ENCODE results near the gene PLPPR3. TPM values are rescaled to one million over a fixed set of nuclear protein-coding genes. Genes with fewer than 3 reads are reported as not detected.
A peak's percentile ranks its signal among the peaks of the same experiment; 100 is the strongest.

PLPPR3 gene
- total and polyA plus RNA-seq, 9 of the 15 experiments (the other 6 are each of a cell fraction or from before 2014, with no cell fraction given), result 0.01 to 48.2 (median 8.6) TPM

DNA sequence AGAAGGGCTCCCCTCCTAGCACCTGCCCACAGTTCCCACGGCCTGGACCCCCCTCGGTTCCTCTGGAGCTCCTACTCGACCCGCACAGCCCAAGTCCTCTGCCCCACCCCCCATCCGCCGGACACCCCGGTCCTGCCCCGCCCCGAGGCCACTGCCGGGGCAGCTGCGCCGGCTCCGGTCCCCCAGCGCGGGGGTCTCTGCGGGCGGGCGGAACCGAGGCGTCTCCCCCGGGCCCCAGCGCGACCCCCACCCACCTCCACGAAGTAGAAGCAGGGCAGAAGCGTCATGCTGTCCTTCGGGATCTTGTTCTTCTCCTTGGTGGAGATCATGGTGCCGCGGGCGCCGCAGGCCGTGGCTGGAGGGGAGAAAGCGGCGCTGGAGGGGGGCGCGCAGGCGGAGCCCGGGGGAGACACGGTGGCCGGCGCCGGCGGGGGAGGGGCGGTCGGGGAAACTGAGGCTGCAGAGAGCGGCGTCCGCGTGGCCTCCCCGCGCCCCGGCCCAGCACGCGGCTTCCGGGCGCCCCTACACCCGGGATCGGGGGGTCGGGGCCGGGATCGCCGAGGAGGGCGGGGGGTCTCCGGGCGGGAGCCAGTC is 427 bp downstream of the PLPPR3 start (continued):
- TF ChIP-seq, protein P1, sequence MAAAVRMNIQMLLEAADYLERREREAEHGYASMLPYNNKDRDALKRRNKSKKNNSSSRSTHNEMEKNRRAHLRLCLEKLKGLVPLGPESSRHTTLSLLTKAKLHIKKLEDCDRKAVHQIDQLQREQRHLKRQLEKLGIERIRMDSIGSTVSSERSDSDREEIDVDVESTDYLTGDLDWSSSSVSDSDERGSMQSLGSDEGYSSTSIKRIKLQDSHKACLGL (CRISPR knock-in tag; IDR thresholded peaks at IDR 0.05; ENCODE audit: borderline replicate concordance, poor library complexity, severe bottlenecking), result no peak
- TF ChIP-seq PCBP1 (IDR thresholded peaks at IDR 0.05; ENCODE audit: low read depth, low read length, poor library complexity, severe bottlenecking) (peak; percentile 34), ARID3B (CRISPR knock-in tag; IDR thresholded peaks at IDR 0.05; ENCODE audit: borderline replicate concordance) (no peak), XRCC3 (IDR thresholded peaks at IDR 0.05) (no peak), POLR2A (conservative IDR thresholded peaks at IDR 0.05) (peak; percentile 55), ATF7 (IDR thresholded peaks at IDR 0.05) (no peak), CREB5 (CRISPR knock-in tag; IDR thresholded peaks at IDR 0.05) (no peak)

All from K562 (cell line).